Dermis blood vessel endothelial cell (primary cell): ENCODE data around the gene GFI1. TPM values are rescaled to one million over a fixed set of nuclear protein-coding genes. Genes with fewer than 3 reads are reported as not detected.
A peak's percentile ranks its signal among the peaks of the same experiment; 100 is the strongest.
"Not testable (repeated sequence)": the region's sequence is repeated elsewhere in the genome, so short reads cannot be mapped to it uniquely, and the experiment has no call there.

ENCODE experiments used
- DNase-seq: peaks from one replicate; pipeline ENCODE4 v3.0.0; 2010
- total RNA-seq: library from RNA; depleted of rRNA; stranded (reverse); fragments of >200 nt; gene quantifications from 2 replicates; pipeline ENCODE4 v1.2.3, GENCODE V29; 2014

Gene GFI1
- total RNA-seq, 1 donor from 2014 or later = under 0.01 TPM

GRCh38 chr1:92464588-92465255 is 22.0 kb downstream of the GFI1 start:
- no peak for DNase-seq

GRCh38 chr1:92461364-92462097 is 25.2 kb downstream of the GFI1 start:
- DNase-seq = no peak

DNA sequence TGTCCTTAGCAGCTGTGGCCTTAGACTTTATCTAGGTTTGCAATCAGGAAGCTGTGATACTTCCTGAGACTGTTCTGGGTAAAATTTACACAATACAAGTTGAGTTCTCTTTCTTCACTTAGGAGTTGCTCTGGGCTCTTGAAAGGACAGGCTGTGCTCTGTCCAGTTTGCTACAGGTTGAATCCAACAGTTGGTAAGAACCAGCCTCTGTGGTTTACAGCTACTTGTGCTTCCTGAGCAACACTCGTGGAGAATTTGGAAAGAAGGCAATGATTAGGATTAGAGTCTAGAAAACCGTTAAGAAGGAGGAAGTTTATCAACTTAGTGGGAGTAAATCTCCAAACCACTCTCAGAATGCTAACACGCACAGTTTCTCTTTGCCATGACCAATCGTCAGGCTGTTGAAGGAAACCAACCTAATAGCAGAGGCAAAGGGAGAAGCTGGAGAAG is 26.8 kb downstream of the GFI1 start:
- peak; percentile 25 for DNase-seq

- DNase-seq = no peak
Measured at GRCh38 chr1:92458146-92458545, 28.6 kb downstream of the GFI1 start.

GRCh38 chr1:92447976-92448375 is 38.7 kb downstream of the GFI1 start:
- no peak for DNase-seq

DNA sequence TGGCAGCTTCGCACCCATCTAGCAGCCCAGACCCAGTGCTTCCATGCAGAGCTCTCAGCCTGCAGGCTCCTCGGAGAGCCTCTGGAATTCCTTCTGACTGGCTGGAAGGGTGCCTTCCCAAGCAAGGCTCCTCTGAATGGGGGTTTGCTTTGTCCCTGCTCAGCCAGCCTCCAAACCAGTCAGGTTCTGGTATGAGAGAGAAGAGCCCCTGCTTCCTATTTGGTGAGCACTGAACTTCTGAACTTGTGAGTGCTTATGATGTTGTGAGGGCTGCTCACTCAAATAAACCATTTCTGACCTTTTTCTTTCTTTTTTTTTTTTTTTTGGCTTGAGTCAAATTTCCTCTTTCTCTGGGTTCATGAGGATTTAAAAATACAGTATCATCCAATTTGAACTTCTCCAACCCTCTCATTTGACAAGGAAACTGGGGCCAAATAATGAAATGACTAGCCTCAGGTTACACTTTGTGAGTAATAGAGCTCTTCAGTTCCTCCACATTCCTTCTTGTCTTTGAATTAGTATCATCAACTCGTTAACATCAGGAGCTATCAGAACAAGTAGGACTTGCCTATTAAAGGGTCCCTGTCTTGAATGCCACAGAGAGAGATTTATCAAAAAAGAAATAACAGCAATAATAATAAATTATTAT is 39.6 kb downstream of the GFI1 start:
- DNase-seq = no peak

DNA sequence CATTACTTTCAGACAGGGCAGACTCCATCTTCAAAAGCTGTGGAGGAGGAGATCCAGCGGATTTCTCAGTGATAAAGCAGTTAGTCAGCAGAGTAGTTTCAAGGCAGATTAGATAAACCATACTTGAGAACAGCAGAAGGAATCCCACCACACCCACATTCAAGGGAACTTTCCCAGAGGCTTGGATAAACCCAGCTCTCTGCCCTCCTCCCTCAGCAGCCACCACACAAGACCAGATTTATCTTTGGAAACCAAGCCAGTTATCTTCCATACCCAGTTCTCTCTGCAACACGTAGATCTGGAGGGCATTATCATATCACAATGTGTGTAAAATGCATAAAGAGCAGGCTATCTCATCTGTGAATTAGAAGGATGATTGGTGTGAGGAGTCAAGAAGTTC is 40.2 kb downstream of the GFI1 start:
- no peak for DNase-seq

GRCh38 chr1:92445865-92446264 is 40.9 kb downstream of the GFI1 start:
- no peak for DNase-seq

DNA sequence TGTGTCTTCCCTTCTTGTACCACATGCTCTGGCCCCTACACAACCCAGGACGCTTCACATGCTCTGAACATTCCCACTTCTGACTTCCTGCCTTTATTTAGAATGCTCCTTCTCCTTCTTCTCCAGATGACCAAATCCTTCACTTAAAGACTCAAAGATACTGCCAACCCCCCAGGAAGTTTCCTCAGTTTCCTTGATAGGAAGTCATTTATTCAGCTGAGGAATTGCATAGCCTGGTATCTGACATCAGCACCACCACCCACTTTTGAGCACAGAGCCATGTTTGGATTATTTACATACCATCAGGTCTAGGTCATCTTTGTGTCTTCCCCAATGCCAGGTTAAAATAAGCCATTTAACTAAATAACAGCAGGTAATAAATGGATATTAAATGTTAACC is 42.4 kb downstream of the GFI1 start:
- DNase-seq = peak; percentile 12

GRCh38 chr1:92443893-92444292 is 42.8 kb downstream of the GFI1 start:
- DNase-seq = no peak

DNA sequence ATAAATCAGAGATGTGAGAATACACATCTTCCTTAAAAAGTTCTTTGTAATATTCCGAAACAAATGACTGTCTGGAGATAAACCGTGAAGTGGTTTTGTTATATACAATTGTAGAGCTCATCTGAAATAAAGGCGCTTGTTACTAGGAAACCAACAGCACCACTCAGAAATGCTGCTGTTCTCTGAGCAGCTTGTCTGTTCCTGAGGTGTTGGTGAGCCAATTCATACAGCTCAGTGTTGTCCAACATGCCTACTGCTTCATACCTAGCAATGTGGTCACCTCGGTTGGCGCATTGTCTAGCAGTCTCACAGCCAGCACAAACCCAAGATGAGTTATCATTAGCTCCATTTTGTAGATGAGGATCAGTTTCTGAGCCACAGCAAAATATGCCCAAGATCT is 44.4 kb downstream of the GFI1 start:
- no peak for DNase-seq

DNA sequence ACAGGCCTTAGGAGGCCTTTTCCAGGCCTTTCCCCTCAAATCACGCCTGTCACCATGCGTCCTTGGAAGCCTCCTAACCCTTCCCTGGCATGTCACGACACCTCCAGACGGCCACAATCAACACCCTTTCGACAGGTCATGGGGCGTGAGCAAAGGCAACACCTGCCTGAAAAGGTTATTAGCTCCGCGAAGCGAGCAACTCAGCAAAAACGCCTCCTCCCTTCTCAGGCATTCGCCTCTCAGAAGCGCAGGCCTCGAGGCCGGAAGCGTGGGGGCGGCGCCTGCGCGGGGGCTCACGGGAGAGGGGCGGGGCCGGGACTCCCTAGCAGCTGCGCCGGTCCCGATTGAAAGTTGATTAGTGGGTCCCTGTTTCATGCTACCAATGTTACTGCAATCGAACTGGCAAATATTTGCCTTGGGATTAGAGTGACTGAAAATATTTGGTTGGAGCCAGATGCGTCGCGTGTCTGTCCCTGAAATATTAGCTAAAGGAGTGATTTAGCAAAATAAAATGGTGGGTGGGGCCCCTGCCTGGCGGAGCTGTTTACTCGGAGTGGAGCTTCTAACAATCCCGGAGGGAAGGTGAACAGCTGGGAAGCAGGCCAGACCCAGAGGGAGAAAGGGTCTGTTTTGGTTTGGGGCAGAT is 44.9 kb downstream of the GFI1 start:
- no peak for DNase-seq

GRCh38 chr1:92441316-92441696 is 45.4 kb downstream of the GFI1 start:
- DNase-seq = no peak

DNA sequence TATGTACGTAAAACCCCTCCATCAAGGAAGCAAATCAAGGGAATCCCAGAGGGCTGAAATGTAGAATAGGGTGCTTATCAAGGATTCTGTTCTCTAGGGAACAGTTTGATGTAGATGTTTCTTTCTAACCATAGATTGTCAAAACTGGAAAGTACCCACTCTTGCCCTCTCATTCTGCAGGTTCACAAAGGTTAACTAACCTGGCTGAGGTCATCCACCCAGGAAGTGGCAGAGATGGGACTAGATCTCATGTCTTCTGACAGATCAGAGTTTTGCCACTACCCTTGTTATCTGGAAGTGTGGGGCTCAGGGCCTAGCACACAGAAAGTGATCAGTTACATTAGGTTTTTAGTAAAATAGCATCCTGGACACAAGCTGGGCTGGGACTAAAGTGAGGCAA is 47.4 kb downstream of the GFI1 start:
- no peak for DNase-seq

DNA sequence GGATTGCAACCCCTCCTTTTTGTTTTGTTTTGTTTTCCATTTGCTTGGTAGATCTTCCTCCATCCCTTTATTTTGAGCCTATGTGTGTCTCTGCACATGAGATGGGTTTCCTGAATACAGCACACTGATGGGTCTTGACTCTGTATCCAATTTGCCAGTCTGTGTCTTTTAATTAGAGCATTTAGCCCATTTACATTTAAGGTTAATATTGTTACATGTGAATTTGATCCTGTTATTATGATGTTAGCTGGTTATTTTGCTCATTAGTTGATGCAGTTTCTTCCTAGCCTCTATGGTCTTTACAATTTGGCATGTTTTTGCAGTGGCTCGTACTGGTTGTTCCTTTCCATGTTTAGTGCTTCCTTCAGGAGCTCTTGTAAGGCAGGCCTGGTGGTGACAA is 52.2 kb downstream of the GFI1 start:
- not testable (repeated sequence) for DNase-seq

- no peak for DNase-seq
Measured at GRCh38 chr1:92430030-92430429, 56.7 kb downstream of the GFI1 start.

DNA sequence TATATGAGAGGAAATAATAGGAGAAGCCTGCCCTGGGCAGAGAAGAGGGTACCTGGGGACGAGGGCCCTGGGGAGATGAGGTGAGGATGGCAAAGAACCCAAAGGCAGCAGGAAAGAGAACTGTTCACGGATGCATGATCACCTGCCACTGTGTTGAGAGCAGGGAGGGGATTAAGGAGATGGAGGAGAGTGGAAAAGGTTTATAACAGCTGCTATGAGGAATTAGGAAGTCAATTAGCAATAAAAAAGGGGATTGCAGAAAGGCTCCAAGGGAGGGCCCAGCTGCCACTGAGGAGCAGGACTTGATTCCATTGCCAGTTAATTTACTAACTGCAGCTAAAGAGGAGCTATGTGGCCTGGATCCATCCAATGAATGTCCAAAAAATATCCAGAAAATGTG is 61.1 kb downstream of the GFI1 start:
- DNase-seq = no peak

Other genes with a start within 250 kb of the GFI1 start
- 7.8 and 9.9 TPM in 2 replicates for gene GLMN, start 187.9 kb downstream of the GFI1 start, total RNA-seq
- 14.0 and 22.8 TPM in 2 replicates for gene RPAP2, start 187.9 kb downstream of the GFI1 start, total RNA-seq